Esophagus mucosa (tissue), 1 donor: Measurements from ENCODE around the gene TULP4. TPM values are rescaled to one million over a fixed set of nuclear protein-coding genes. Genes with fewer than 3 reads are reported as not detected.
"Not testable (repeated sequence)": the region's sequence is repeated elsewhere in the genome, so short reads cannot be mapped to it uniquely, and the experiment has no call there.

Experiments
- ATAC-seq: fragments of 200-7000 bp; cut with Tn5 transposase; one replicate; pipeline ENCODE4 v1.9.1; 2020
- total RNA-seq: library from RNA; stranded (reverse); gene quantifications from one replicate; pipeline ENCODE4 v1.2.4, GENCODE V29; 2023
- donor health status: DM: yes; HTN: yes; CAD: no.

The TULP4 gene
- total RNA-seq, 1 donor from 2014 or later: 35.6 TPM

- peak; percentile 51 for ATAC-seq
Observed at GRCh38 chr6:158536891-158537798, 224.9 kb downstream of the TULP4 start.

DNA sequence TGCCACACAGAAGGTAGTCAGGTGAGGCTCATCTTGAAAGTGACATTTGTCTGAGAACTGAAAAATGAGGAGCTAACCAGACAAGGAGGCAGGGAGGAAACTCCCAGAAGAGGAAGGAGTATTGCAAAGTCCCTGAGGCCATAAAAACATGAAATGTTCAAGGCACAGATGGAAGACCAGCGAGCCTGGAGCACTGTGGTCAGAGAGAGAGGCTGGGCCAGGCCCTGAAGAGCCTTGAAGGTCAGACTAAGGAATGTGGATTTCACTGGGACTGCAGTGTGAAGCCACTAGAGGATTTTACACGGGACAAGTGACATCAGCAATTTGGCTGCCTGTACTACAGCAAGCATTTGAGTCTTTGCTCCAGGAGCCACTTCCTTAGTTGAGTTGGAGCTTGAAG, 226.5 kb downstream of the TULP4 start:
- no peak for ATAC-seq

DNA sequence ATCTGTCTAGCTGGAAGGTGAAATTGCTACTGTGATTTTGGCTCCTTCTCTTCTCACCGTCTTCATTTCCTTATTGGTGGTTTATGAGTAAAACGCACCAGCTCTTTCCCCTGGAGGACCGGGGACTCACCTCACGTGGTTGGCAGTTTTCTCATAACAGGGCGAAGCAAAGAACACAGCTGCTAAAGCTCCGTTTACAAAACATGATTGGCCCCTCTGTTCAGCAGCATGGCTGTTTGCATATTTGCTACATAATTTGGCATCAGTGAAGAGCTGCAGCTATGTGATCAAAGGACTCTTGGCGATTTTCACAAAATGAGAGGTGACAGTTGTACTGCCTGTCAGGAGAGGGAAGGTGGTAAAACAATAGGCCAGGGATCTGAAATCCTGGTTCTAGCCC, 227.1 kb downstream of the TULP4 start:
- no peak for ATAC-seq

DNA sequence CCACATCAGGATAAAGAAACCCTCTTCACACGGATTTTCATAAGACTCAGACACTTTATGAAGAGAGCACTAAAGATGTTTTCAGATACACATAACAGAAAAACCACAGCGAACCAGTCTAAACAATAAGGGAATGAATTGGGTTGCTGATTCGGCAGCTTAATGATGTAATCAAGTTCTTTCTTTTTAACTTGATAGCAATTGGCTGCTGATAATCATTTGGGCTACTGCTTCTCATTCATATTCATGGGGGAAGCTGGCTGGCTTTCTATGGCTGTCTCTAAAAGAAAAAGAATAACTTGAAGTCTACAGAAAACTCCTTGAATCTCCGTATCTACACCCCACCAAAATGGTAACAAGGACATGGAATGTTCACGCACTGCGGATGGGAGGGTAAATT, 227.6 kb downstream of the TULP4 start:
- no peak for ATAC-seq

DNA sequence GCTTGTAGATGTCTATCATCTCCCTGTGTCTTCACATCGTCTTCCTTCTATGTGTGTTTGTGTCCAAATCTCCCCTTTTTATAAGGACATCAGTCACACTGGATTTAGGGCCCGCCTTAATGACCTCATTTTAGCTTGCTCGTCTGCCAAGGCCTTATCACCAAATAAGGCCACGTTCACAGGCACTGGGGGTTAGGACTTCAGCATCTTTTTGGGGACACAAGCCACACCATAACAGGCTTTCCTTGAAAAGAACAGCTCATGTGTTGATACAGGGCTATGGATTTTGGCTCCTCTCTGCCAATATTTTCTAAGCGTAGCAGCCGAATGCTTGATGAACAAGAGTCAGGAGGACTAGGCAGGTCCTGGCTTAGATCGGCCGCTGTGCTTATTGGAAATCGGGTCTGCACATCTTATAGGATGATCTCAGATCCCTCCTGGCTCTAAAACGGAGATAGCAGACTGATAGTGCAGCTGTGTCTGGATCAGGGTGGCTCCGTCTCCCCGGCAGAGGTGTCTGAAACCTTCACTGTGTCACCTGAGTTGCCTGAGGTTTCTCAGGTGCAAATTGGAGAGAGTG, 231.4 kb downstream of the TULP4 start:
- ATAC-seq: no peak

GRCh38 chr6:158544428-158544827, 232.2 kb downstream of the TULP4 start:
- no peak for ATAC-seq

GRCh38 chr6:158545043-158545966, 233.0 kb downstream of the TULP4 start:
- no peak for ATAC-seq

DNA sequence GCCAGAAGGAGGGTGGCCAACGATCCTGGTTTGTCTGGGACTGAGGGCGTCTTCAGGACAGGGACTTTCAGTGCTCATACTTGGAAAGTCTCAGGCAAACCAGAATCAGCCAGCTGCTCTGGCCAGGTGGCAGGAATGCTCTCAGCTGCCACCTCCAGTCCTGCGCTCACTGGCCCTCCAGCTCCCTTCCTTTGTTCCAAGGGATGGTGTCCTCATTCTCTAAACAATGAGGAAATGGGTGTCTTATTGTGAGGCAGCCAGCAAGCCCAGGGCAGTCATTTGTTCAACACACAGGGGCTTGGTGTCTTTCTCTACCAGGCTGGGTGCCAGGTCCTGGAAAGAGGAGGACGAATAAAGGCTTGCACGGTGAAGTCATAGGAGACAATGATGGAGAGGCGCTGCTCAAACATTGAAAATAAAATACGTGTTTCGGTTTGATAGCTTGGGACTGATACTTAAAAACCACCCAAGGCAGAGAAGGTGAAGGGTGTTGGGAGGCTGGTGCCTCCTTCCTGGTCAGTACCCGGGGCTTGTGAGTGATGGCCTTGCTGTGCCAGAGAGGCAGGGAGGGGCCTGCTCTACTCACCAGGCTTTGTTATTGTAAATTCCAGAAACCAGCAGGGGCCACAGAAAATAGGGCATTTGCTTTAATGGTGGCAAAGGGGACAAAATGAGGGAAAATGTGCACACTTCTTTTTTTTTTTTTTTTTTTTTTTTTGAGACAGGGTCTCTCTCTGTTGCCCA, 236.3 kb downstream of the TULP4 start:
- no peak for ATAC-seq

- no peak for ATAC-seq
Observed at GRCh38 chr6:158552055-158552795, 240.0 kb downstream of the TULP4 start.

DNA sequence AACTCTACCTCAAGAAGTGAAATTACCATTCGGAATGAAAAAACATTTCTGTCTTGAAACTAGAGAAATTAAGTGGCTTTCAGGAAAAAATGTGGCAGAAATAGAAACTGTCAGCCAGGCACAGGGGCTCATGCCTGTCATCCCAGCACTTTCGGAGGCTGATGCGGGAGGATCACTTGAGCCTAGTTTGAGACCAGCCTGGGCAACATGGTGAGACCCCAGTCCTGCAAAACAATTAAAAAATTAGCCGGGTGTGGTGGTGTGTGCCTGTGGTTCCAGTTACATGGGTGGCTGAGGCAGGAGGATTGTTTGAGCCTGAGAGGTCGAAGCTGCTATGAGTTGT, 240.5 kb downstream of the TULP4 start:
- no peak for ATAC-seq

GRCh38 chr6:158554611-158555361, 242.5 kb downstream of the TULP4 start:
- no peak for ATAC-seq

DNA sequence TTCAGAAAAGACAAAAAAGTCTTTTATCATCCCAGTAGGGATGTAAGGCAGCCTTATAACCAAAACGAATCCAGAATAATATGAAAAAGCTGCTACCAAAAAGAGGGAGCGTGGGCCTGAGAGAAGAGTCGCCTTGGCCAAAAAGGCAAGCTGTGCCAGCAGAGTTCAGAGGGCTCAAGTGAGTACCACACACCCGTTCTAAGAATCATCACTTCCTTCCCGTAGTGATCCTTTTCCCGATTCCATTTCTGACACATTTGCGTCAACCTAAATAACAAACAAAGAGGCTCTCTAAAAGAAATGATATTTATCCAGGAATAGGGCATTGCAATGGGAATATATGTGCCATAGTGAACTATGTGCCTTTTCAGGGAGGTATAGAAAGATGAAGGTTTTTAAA, 243.8 kb downstream of the TULP4 start:
- ATAC-seq: no peak

- not testable (repeated sequence) for ATAC-seq
Observed at GRCh38 chr6:158557110-158557509, 244.8 kb downstream of the TULP4 start.

DNA sequence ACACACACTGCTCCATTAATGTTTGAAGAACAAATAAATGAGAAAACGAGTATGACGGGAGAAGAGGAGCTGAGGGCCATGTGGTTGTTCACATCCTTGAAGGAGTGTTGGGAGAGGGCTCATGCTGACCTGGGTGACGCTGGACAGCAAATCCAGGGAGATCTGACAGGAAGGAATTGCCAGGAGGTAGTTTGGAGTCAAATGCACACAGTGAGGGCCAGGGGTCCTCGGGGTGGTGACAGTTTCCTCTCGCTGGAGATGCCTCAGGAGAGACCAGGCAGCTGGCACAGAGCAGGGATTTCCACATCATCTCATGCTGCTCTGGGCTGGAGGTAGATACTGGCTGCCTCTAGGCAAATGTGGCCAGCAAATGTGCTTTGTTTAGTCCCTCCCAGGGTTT, 245.7 kb downstream of the TULP4 start:
- no peak for ATAC-seq

- no peak for ATAC-seq
Observed at GRCh38 chr6:158558415-158559306, 246.4 kb downstream of the TULP4 start.

GRCh38 chr6:158559338-158559894, 247.2 kb downstream of the TULP4 start:
- no peak for ATAC-seq

GRCh38 chr6:158559895-158560835, 247.9 kb downstream of the TULP4 start, which contains the start of gene TMEM181:
Gene TMEM181, plus strand, starts transcription at chr6:158560091. Its CDS starts 134 bp downstream, at chr6:158560225.
- ATAC-seq: peak; percentile 93

GRCh38 chr6:158560836-158561320, 248.6 kb downstream of the TULP4 start:
- peak; percentile 49 for ATAC-seq
